ENCODE measurements around the gene NRXN2. TPM values are rescaled to one million over a fixed set of nuclear protein-coding genes. Genes with fewer than 3 reads are reported as not detected.

Gene NRXN2
- total RNA-seq, 1 experiment from 2014 or later: 0.15 TPM

- in situ Hi-C loops (cut with HindIII; ENCODE audit: low pct_unique_long_range_greater_than_20kb, low sequenced_read_pairs): no loop called here
- intact Hi-C loops (cut with micrococcal nuclease; ENCODE audit: unreplicated experiment): no loop called here
- DNase-seq (ENCODE audit: low read depth, low spot score): no peak
- TF ChIP-seq SIN3A (IDR thresholded peaks at IDR 0.05; ENCODE audit: borderline replicate concordance, insufficient read depth, low read depth, low read length): no peak
- TF ChIP-seq POLR2AphosphoS5 (IDR thresholded peaks at IDR 0.05; ENCODE audit: low read depth, low read length): no peak
- TF ChIP-seq, protein P1, sequence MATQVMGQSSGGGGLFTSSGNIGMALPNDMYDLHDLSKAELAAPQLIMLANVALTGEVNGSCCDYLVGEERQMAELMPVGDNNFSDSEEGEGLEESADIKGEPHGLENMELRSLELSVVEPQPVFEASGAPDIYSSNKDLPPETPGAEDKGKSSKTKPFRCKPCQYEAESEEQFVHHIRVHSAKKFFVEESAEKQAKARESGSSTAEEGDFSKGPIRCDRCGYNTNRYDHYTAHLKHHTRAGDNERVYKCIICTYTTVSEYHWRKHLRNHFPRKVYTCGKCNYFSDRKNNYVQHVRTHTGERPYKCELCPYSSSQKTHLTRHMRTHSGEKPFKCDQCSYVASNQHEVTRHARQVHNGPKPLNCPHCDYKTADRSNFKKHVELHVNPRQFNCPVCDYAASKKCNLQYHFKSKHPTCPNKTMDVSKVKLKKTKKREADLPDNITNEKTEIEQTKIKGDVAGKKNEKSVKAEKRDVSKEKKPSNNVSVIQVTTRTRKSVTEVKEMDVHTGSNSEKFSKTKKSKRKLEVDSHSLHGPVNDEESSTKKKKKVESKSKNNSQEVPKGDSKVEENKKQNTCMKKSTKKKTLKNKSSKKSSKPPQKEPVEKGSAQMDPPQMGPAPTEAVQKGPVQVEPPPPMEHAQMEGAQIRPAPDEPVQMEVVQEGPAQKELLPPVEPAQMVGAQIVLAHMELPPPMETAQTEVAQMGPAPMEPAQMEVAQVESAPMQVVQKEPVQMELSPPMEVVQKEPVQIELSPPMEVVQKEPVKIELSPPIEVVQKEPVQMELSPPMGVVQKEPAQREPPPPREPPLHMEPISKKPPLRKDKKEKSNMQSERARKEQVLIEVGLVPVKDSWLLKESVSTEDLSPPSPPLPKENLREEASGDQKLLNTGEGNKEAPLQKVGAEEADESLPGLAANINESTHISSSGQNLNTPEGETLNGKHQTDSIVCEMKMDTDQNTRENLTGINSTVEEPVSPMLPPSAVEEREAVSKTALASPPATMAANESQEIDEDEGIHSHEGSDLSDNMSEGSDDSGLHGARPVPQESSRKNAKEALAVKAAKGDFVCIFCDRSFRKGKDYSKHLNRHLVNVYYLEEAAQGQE (IDR thresholded peaks at IDR 0.05; ENCODE audit: insufficient read depth in 1 of 2, low read depth in 2 of 2, low read length in 1 of 2): no peak
- no peak for TF ChIP-seq TCF7L2 (IDR thresholded peaks at IDR 0.05; ENCODE audit: low read depth, low read length)
- no peak for TF ChIP-seq CTCF (IDR thresholded peaks at IDR 0.05)
- Histone ChIP-seq H3K9me3 (ENCODE audit: control insufficient read depth, insufficient read depth, low read depth, low read length) (no peaks in the 10 kb centered on the region), H3K27me3 (ENCODE audit: control insufficient read depth, insufficient read depth, low read length) (peaks cover 2% of the 10 kb centered on the region; the same call in 1 of the 2 replicates), H3K4me1 (ENCODE audit: control insufficient read depth, insufficient read depth, low read length) (0 out of 2 replicates have a peak, but pooled peaks cover 9% of the 10 kb centered on the region), H3K36me3 (ENCODE audit: control insufficient read depth, insufficient read depth, low read length) (no peaks in the 10 kb centered on the region), H3K4me3 (ENCODE audit: low read depth in 2 of 2, low read length in 2 of 2) (no peak overlapping the region), H3K27ac (ENCODE audit: low read length) (no peak overlapping the region)
- no peak for ATAC-seq
- POLR2A ChIA-PET: no interaction called here
- CTCF ChIA-PET: interaction anchor here (0.5 kb wide), 1 partner anchor 20 kb away, joined by 6 read pairs; no protein-coding TSS in a partner anchor
- BruUV-seq (replicated peaks): no TSS peak
Observed at GRCh38 chr11:64570341-64570740, 152.7 kb downstream of the NRXN2 start.

GRCh38 chr11:64569300-64569970 is 153.6 kb downstream of the NRXN2 start:
- H3K4me1 ChIP-seq (ENCODE audit: control insufficient read depth, insufficient read depth, low read length): 0 out of 2 replicates have a peak, but pooled peaks cover 9% of the 10 kb centered on the region
- H3K4me3 ChIP-seq (ENCODE audit: low read depth in 2 of 2, low read length in 2 of 2): no peak overlapping the region
- H3K9me3 ChIP-seq (ENCODE audit: control insufficient read depth, insufficient read depth, low read depth, low read length): no peaks in the 10 kb centered on the region
- no TSS peak for BruUV-seq (replicated peaks)
- H3K27ac ChIP-seq (ENCODE audit: low read length): no peak overlapping the region
- TF ChIP-seq SIN3A (IDR thresholded peaks at IDR 0.05; ENCODE audit: borderline replicate concordance, insufficient read depth, low read depth, low read length) (no peak), CTCF (IDR thresholded peaks at IDR 0.05) (no peak), TCF7L2 (IDR thresholded peaks at IDR 0.05; ENCODE audit: low read depth, low read length) (no peak), POLR2AphosphoS5 (IDR thresholded peaks at IDR 0.05; ENCODE audit: low read depth, low read length) (no peak)
- TF ChIP-seq, protein P1 (IDR thresholded peaks at IDR 0.05; ENCODE audit: insufficient read depth in 1 of 2, low read depth in 2 of 2, low read length in 1 of 2): no peak
- ChIA-PET POLR2A (no interaction called here), CTCF (no interaction called here)
- intact Hi-C loops (cut with micrococcal nuclease; ENCODE audit: unreplicated experiment): no loop called here
- ATAC-seq (no peak), DNase-seq (ENCODE audit: low read depth, low spot score) (no peak)
- H3K36me3 ChIP-seq (ENCODE audit: control insufficient read depth, insufficient read depth, low read length): no peaks in the 10 kb centered on the region
- in situ Hi-C loops (cut with HindIII; ENCODE audit: low pct_unique_long_range_greater_than_20kb, low sequenced_read_pairs): no loop called here
- H3K27me3 ChIP-seq (ENCODE audit: control insufficient read depth, insufficient read depth, low read length): no peaks in the 10 kb centered on the region; the same call in 1 of the 2 replicates
